GM15510 (cell line): ENCODE data around the gene TTBK2.

Experiments used
- POLR2A ChIP-seq: IDR thresholded peaks from 3 replicates; pipeline ENCODE4 v1.6.1; 2011; ENCODE audit warnings: borderline replicate concordance; ENCODE audit not compliant: insufficient read length; ENCODE audit errors: extremely low read depth

TTBK2 gene

GRCh38 chr15:42805266-42805665 lies 115.3 kb downstream of the TTBK2 start:
- no peak for TF ChIP-seq POLR2A

- no peak for TF ChIP-seq POLR2A
Measured at GRCh38 chr15:42804739-42805138, 115.8 kb downstream of the TTBK2 start.

GRCh38 chr15:42803436-42803835 lies 117.1 kb downstream of the TTBK2 start:
- no peak for TF ChIP-seq POLR2A

- no peak for TF ChIP-seq POLR2A
Measured at GRCh38 chr15:42802168-42802567, 118.4 kb downstream of the TTBK2 start.

- TF ChIP-seq POLR2A = no peak
Measured at GRCh38 chr15:42800731-42801474, 119.7 kb downstream of the TTBK2 start.

GRCh38 chr15:42798802-42799201 lies 121.8 kb downstream of the TTBK2 start:
- TF ChIP-seq POLR2A = no peak

- no peak for TF ChIP-seq POLR2A
Measured at GRCh38 chr15:42796955-42797782, 123.4 kb downstream of the TTBK2 start.

DNA sequence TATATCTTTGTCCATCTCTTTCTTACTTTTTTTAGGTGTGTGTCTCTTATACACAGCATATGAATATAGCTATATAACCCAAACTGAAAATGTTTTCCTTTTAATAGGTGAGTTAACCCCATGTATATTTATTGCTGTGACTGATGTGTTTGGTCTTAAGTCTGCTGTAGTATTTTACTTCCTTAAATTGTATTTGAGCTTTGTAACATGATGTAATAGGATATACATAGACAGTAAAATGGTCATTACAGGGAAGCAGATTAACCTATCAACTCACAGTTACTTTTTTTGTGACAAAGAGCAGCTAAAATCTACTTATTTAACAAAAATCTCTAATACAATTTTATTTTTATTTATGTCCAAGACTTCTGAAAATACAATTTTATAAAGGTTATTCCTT lies 131.9 kb downstream of the TTBK2 start:
- TF ChIP-seq POLR2A = no peak

DNA sequence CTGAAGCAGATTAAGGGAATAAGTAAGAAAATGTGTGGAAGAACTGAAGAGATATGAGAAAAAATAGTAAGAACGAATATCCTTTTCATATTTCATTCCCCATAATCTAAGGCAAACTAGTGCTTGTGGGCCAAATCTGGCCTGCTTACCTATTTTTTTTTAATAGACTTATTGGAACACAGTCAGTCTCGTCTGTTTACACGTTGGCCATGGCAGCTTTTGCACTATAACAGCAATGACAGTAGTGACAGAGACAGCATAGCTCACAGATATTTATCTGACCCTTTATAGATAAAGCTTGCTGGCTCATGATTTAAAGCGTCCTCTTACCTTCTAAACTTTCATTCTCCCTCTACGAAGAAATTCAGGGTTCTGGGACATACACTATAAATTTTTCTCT lies 133.6 kb downstream of the TTBK2 start:
- TF ChIP-seq POLR2A = no peak

- TF ChIP-seq POLR2A = no peak
Measured at GRCh38 chr15:42785569-42785968, 135.0 kb downstream of the TTBK2 start.

- TF ChIP-seq POLR2A = no peak
Measured at GRCh38 chr15:42784705-42785104, 135.9 kb downstream of the TTBK2 start.

- TF ChIP-seq POLR2A = no peak
Measured at GRCh38 chr15:42782716-42783115, 137.9 kb downstream of the TTBK2 start.

DNA sequence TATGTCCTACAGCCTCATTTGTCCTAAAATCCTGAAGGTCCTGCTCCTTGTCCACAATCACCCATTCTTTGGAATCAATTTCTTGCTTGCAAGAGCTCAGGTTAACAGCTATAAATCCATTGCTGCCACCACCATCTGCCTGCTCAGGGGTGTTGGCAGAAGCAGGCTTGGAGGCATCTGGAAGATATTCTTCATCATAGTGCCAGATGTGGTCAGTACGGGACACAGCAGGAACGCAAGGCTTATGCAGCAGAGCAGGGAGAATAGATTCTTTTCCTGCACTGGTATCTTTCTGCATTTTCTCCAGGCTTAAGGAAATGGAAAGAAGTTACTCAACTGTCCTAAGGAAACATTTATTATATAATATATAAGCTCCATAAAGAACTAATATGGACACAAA lies 145.2 kb downstream of the TTBK2 start:
- no peak for TF ChIP-seq POLR2A

DNA sequence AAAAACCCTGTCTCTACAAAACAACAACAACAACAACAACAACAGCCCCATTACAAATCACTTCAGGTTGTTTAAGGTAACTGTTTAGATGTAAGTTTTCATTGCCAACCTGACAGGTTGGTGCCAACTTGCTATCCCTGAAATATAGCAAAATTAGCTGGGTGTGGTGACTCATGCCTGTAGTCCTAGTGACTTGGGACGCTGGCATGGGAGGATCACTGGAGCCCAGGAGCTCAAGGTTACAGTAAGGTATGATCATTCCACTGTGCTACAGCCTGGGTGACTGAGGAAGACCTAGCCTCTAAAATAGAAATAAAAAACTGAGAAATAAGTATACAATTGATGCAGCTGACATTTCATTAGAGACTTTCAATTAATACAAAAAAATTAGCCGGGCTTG lies 147.7 kb downstream of the TTBK2 start:
- TF ChIP-seq POLR2A = no peak

DNA sequence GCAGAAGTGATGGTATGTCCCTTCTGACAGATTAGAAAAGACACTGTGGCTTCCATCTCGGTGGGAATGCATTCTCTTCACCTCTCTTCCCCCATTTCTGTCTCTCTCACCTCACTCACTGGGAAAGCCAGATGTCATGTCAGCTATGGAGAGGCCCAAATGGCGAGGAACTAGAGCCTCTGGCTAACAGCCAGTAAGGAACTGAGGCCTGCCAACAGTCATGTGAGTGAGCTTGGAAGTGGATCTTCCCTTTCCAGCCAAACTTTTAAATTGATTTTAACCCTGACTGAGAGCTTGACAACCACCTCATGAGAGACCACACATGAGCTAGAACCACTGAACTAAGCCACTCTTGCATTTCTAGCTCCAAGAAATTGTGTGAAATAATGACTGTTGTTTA lies 148.4 kb downstream of the TTBK2 start:
- no peak for TF ChIP-seq POLR2A

DNA sequence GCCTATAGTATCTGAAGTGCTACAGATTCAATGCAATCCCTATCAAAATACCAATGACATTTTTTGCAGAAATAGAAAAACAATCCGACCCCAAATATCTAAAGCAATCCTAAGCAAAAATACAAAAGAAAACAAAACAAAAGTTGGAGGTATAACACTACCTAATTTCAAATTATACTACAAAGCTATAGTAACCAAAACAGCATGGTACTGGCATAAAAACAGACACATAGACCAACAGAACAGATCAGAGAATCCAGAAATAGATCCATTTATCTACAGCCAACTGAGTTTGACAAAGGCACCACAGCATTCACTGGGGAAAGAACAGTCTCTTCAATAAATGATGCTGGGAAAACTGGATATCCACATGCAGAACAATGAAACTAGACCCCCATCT lies 159.8 kb downstream of the TTBK2 start:
- TF ChIP-seq POLR2A = no peak
